Left ventricle myocardium inferior (tissue), 1 donor: ENCODE results near the gene UTP3. TPM values are rescaled to one million over a fixed set of nuclear protein-coding genes. Genes with fewer than 3 reads are reported as not detected.

Experiments
- DNase-seq: peaks from one replicate; pipeline ENCODE4 v3.0.0-alpha.2; 2020
- H3K27ac ChIP-seq: fragments of 200-600 bp; replicated peaks from 2 replicates; pipeline ENCODE4 v1.8.0; 2021
- H3K27me3 ChIP-seq: fragments of 200-600 bp; 2 replicates; pipeline ENCODE4 v1.8.0; 2021; ENCODE audit warnings: low read depth
- H3K36me3 ChIP-seq: fragments of 200-600 bp; 2 replicates; pipeline ENCODE4 v1.8.0; 2021
- H3K4me1 ChIP-seq: fragments of 200-600 bp; 2 replicates; pipeline ENCODE4 v1.8.0; 2021
- H3K4me3 ChIP-seq: fragments of 200-600 bp; 2 replicates; pipeline ENCODE4 v1.8.0; 2021; ENCODE audit warnings: mild to moderate bottlenecking, moderate library complexity
- H3K9me3 ChIP-seq: fragments of 200-600 bp; replicated peaks from 2 replicates; pipeline ENCODE4 v1.8.0; 2021
- intact Hi-C: fragments of 100-400 bp; cut with micrococcal nuclease; formaldehyde crosslinking; loops from one replicate; pipeline ENCODE4 v1.11.0; 2022
- total RNA-seq: library from RNA; stranded (reverse); fragmentation: NEBNext Ultra II Directional; extraction: Animal tissue kit (Norgen Biotek cat#: 25700); gene quantifications from one replicate; pipeline ENCODE4 v1.2.1, GENCODE V29; 2021
- TF ChIP-seq, protein P1 (sequence below): fragments of 200-600 bp; IDR thresholded peaks from 2 replicates; pipeline ENCODE4 v1.8.0; 2021; ENCODE audit warnings: antibody characterized with exemption, mild to moderate bottlenecking, borderline replicate concordance
- donor health status: DM: no; HTN: yes; CAD: no; lungs with severe emphysema.

UTP3 gene
- total RNA-seq, 1 donor from 2014 or later = 15.8 TPM

GRCh38 chr4:70709611-70710205 is 21.4 kb downstream of the UTP3 start:
- H3K27me3 ChIP-seq = no peaks in the 10 kb centered on the region
- intact Hi-C loops = no loop called here
- no peaks in the 10 kb centered on the region for H3K9me3 ChIP-seq
- DNase-seq = no peak
- TF ChIP-seq, protein P1, sequence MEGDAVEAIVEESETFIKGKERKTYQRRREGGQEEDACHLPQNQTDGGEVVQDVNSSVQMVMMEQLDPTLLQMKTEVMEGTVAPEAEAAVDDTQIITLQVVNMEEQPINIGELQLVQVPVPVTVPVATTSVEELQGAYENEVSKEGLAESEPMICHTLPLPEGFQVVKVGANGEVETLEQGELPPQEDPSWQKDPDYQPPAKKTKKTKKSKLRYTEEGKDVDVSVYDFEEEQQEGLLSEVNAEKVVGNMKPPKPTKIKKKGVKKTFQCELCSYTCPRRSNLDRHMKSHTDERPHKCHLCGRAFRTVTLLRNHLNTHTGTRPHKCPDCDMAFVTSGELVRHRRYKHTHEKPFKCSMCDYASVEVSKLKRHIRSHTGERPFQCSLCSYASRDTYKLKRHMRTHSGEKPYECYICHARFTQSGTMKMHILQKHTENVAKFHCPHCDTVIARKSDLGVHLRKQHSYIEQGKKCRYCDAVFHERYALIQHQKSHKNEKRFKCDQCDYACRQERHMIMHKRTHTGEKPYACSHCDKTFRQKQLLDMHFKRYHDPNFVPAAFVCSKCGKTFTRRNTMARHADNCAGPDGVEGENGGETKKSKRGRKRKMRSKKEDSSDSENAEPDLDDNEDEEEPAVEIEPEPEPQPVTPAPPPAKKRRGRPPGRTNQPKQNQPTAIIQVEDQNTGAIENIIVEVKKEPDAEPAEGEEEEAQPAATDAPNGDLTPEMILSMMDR = no peak
- peaks cover 44% of the 10 kb centered on the region for H3K4me1 ChIP-seq
- no peak overlapping the region for H3K27ac ChIP-seq
- no peaks in the 10 kb centered on the region for H3K36me3 ChIP-seq
- no peak overlapping the region for H3K4me3 ChIP-seq

DNA sequence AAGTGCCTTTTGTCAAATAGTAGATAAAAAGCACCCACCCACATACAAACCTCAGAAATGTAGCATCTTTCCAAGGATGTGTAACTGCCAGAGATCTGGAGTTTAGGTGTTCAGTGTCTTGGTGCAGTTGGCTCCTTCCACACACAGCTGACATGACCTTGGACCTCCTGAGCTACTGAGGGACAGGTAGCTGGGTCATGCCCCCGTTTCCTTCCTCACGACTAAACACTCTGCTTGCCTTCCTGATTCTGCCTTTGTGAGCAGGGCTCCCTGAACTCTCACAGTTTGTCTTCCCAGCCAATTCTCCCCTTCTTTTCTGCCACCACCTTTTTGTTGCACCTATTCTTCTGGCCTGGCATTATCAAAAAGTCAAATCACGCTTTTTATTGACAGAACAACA is 23.3 kb downstream of the UTP3 start:
- Histone ChIP-seq H3K9me3 (no peaks in the 10 kb centered on the region), H3K4me3 (no peak overlapping the region), H3K4me1 (peaks cover 28% of the 10 kb centered on the region), H3K27me3 (no peaks in the 10 kb centered on the region), H3K36me3 (no peaks in the 10 kb centered on the region), H3K27ac (no peak overlapping the region)
- no peak for DNase-seq
- TF ChIP-seq, protein P1 = no peak
- intact Hi-C loops = no loop called here

GRCh38 chr4:70712150-70712549 is 23.8 kb downstream of the UTP3 start:
- no peak for DNase-seq
- intact Hi-C loops = no loop called here
- no peaks in the 10 kb centered on the region for H3K9me3 ChIP-seq
- TF ChIP-seq, protein P1 = no peak
- H3K27me3 ChIP-seq = no peaks in the 10 kb centered on the region
- H3K27ac ChIP-seq = no peak overlapping the region
- peaks cover 22% of the 10 kb centered on the region for H3K4me1 ChIP-seq
- no peak overlapping the region for H3K4me3 ChIP-seq
- H3K36me3 ChIP-seq = no peaks in the 10 kb centered on the region

DNA sequence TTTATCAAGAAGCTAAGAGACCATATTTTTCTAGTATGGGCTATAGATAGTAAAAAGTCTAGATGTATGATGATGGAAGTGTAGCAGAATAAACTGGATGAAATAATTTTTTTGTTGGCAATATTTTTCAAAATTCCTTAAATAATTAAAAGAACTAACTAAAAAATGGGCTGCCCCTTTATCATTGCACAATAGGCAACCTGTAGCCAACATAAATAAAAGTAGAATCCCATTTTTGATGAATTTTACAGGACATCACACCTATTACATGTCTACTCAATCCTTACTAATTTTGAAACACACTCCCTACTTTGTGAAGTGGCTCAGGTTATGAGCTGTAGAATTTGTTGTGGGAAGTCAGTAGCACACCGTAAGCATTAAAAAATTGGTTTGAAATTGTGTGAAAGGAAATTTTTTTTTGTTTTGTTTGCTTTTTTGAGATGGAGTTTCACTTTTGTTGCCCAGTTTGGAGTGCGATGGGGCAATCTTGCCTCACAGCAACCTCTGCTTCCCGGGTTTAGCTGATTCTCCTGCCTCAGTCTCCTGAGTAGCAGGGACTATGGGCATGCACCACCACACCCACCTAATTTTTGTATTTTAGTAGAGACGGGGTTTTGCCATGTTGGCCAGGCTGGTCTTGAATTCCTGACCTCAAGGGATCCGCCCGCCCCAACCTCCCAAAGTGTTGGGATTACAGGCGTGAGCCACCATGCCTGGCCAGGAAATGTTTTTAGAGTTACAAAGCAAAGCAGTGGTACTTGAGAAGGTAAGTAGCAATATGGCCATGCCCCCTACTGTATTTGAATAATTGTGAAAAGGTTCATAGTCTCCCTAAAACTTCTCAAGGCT is 24.5 kb downstream of the UTP3 start:
- H3K9me3 ChIP-seq = no peaks in the 10 kb centered on the region
- no peaks in the 10 kb centered on the region for H3K27me3 ChIP-seq
- no peak for DNase-seq
- H3K36me3 ChIP-seq = no peaks in the 10 kb centered on the region
- no peak overlapping the region for H3K4me3 ChIP-seq
- intact Hi-C loops = no loop called here
- TF ChIP-seq, protein P1 = no peak
- H3K27ac ChIP-seq = no peak overlapping the region
- H3K4me1 ChIP-seq = peaks cover 21% of the 10 kb centered on the region

- Histone ChIP-seq H3K36me3 (no peaks in the 10 kb centered on the region), H3K4me3 (no peak overlapping the region), H3K9me3 (no peaks in the 10 kb centered on the region), H3K27ac (no peak overlapping the region), H3K27me3 (no peaks in the 10 kb centered on the region), H3K4me1 (peaks cover 21% of the 10 kb centered on the region)
- TF ChIP-seq, protein P1 = no peak
- intact Hi-C loops = no loop called here
- DNase-seq = no peak
Measured at GRCh38 chr4:70713453-70714078, 25.2 kb downstream of the UTP3 start.
